Renal cortex interstitium (tissue), 11 donors: ENCODE measurements around the gene CTXND1. TPM values are rescaled to one million over a fixed set of nuclear protein-coding genes. Genes with fewer than 3 reads are reported as not detected.
A peak's percentile ranks its signal among the peaks of the same experiment; 100 is the strongest.

ENCODE experiments used
- DNase-seq, 11 donors: peaks; one replicate each; pipeline ENCODE4 v3.0.0-alpha.2; 2013; ENCODE audit warnings: low read depth in 9 of 11, low spot score in 4 of 11; ENCODE audit errors: extremely low read depth in 1 of 11
- polyA plus RNA-seq, 3 donors: library from polyadenylated mRNA; unstranded; fragments of 120-200 nt; gene quantifications; one replicate each; pipeline ENCODE4 v1.2.1, GENCODE V29; 2013; ENCODE audit not compliant: insufficient read length in 3 of 3

Gene CTXND1
- polyA plus RNA-seq, 3 donors, result 7.4 to 12.0 (median 11.7) TPM

- no peak for DNase-seq
These were observed 14.7 kb upstream of the CTXND1 start for GRCh38 chr15:80266745-80267144.

GRCh38 chr15:80266113-80266512 is 14.1 kb upstream of the CTXND1 start:
- no peak for DNase-seq

- no peak for DNase-seq
These were observed 13.0 kb upstream of the CTXND1 start for GRCh38 chr15:80265021-80265420.

GRCh38 chr15:80264031-80264430 is 12.0 kb upstream of the CTXND1 start:
- peak in 2 of 11 donors; percentile 21 to 32 for DNase-seq

GRCh38 chr15:80260551-80260950 is 8.5 kb upstream of the CTXND1 start:
- DNase-seq, result no peak

GRCh38 chr15:80259942-80260510 is 8.0 kb upstream of the CTXND1 start:
- DNase-seq, result no peak

GRCh38 chr15:80251428-80252120 is 439 bp downstream of the CTXND1 start:
- DNase-seq, result no peak

GRCh38 chr15:80250614-80251427 is 1.2 kb downstream of the CTXND1 start:
- no peak for DNase-seq

- no peak for DNase-seq
These were observed 2.0 kb downstream of the CTXND1 start for GRCh38 chr15:80249973-80250372.

- no peak for DNase-seq
These were observed 4.7 kb downstream of the CTXND1 start for GRCh38 chr15:80247320-80247719.

- DNase-seq, result no peak
These were observed 5.6 kb downstream of the CTXND1 start for GRCh38 chr15:80246425-80246894.

- no peak for DNase-seq
These were observed 9.2 kb downstream of the CTXND1 start for GRCh38 chr15:80242802-80243201.

GRCh38 chr15:80242132-80242769 is 9.8 kb downstream of the CTXND1 start:
- DNase-seq, result no peak

GRCh38 chr15:80241508-80241907 is 10.5 kb downstream of the CTXND1 start:
- DNase-seq, result no peak

GRCh38 chr15:80240276-80240675 is 11.7 kb downstream of the CTXND1 start:
- DNase-seq, result no peak

- DNase-seq, result no peak
These were observed 17.1 kb downstream of the CTXND1 start for GRCh38 chr15:80234883-80235282.

GRCh38 chr15:80233581-80233980 is 18.4 kb downstream of the CTXND1 start:
- peak in 8 of 11 donors; percentile 38 to 67 (median 50) for DNase-seq

- DNase-seq, result no peak
These were observed 20.6 kb downstream of the CTXND1 start for GRCh38 chr15:80231371-80231770.

- DNase-seq, result no peak
These were observed 22.9 kb downstream of the CTXND1 start for GRCh38 chr15:80228959-80229610.
